CD4-positive, alpha-beta T cell (primary cell): ENCODE measurements around the gene COMTD1. TPM values are rescaled to one million over a fixed set of nuclear protein-coding genes. Genes with fewer than 3 reads are reported as not detected.

ENCODE experiments used
- ATAC-seq: fragments of 200-7000 bp; cut with Tn5 transposase; one replicate; pipeline ENCODE4 v1.10.0; 2022; ENCODE audit warnings: mild to moderate bottlenecking; ENCODE audit not compliant: poor library complexity
- CTCF ChIA-PET: fragments of 350-600 bp; sonication (Branson Sonifier 250); formaldehyde crosslinking; loops from one replicate; lab custom pipeline; 2021; ENCODE audit warnings: antibody characterized with exemption, inconsistent platforms; lab: Charles Lee
- POLR2A ChIA-PET: fragments of 350-600 bp; sonication (Branson Sonifier 250); formaldehyde crosslinking; loops from one replicate; lab custom pipeline; 2021; ENCODE audit warnings: antibody characterized with exemption, inconsistent platforms; lab: Charles Lee
- DNase-seq, 14 experiments: peaks; one replicate each; pipeline ENCODE4 v3.0.0-alpha.2; 2013 to 2020; ENCODE audit warnings: mixed read lengths in 2 of 14
- H3K27ac ChIP-seq, 2 donors: one replicate each; pipeline versions ENCODE4 v1.5.1 to v1.7.0; 2013; ENCODE audit warnings: low read length in 2 of 2, low read depth in 1 of 2, mild to moderate bottlenecking in 1 of 2
- H3K27me3 ChIP-seq, 2 experiments: 1 replicate in 1 of 2; 2 replicates in 1 of 2; pipeline versions ENCODE4 v1.6.1 to v1.7.0; 2013; ENCODE audit warnings: low read length in 2 of 2, control low read depth in 1 of 2, mild to moderate bottlenecking in 1 of 2, moderate library complexity in 1 of 2; ENCODE audit not compliant: insufficient read depth in 2 of 2, control insufficient read depth in 1 of 2
- H3K36me3 ChIP-seq: one replicate; pipeline ENCODE4 v1.6.1; 2013; ENCODE audit warnings: low read length, control low read depth; ENCODE audit not compliant: insufficient read depth
- H3K4me1 ChIP-seq: one replicate; pipeline ENCODE4 v1.6.1; 2013; ENCODE audit warnings: low read length, control low read depth; ENCODE audit not compliant: insufficient read depth
- H3K4me3 ChIP-seq: one replicate; pipeline ENCODE4 v1.5.1; 2013; ENCODE audit warnings: mild to moderate bottlenecking, low read length, moderate library complexity
- H3K9me3 ChIP-seq, 2 experiments: 1 replicate in 1 of 2; 2 replicates in 1 of 2; pipeline versions ENCODE4 v1.6.1 to v1.7.0; 2013; ENCODE audit warnings: low read length in 2 of 2, mild to moderate bottlenecking in 2 of 2, control low read depth in 1 of 2, moderate library complexity in 1 of 2; ENCODE audit not compliant: control insufficient read depth in 1 of 2, insufficient read depth in 1 of 2
- H3K27ac Mint-ChIP-seq: one replicate; pipeline ENCODE4 v1.8.0; 2020; ENCODE audit warnings: mixed read lengths
- H3K27me3 Mint-ChIP-seq: one replicate; pipeline ENCODE4 v1.8.0; 2021; ENCODE audit warnings: mixed read lengths
- H3K36me3 Mint-ChIP-seq: one replicate; pipeline ENCODE4 v1.8.0; 2021; ENCODE audit warnings: low read depth, mixed read lengths
- H3K4me1 Mint-ChIP-seq: one replicate; pipeline ENCODE4 v1.8.0; 2021; ENCODE audit warnings: low read depth, mixed read lengths
- H3K4me3 Mint-ChIP-seq: one replicate; pipeline ENCODE4 v1.8.0; 2020; ENCODE audit warnings: mild to moderate bottlenecking, mixed read lengths
- H3K9me3 Mint-ChIP-seq: one replicate; pipeline ENCODE4 v1.8.0; 2020; ENCODE audit warnings: mixed read lengths
- CTCF ChIP-seq: fragments of 200-600 bp; IDR thresholded peaks from one replicate; pipeline ENCODE4 v1.8.0; 2022; ENCODE audit warnings: antibody characterized with exemption, mild to moderate bottlenecking
- intact Hi-C, 2 experiments: fragments of 100-400 bp; cut with DNase I in 1 of 2; cut with micrococcal nuclease in 1 of 2; formaldehyde crosslinking; loops; one replicate each; pipeline versions ENCODE4 v1.15.1 to v1.9.0; 2023 to 2025; cut with DNase I, micrococcal nuclease
- total RNA-seq, 174 experiments: library from RNA in 2 of 174; stranded (reverse) in 2 of 174; gene quantifications; one replicate each; pipeline ENCODE4 v1.2.3 and lab custom pipeline; 2021 to 2026

The COMTD1 gene
- total RNA-seq, 2 experiments from 2014 or later, result 9.5 to 10.5 TPM

- Mint-ChIP-seq H3K4me3 (no peak overlapping the region), H3K9me3 (no peaks in the 10 kb centered on the region), H3K36me3 (no peaks in the 10 kb centered on the region), H3K4me1 (no peaks in the 10 kb centered on the region), H3K27ac (no peak overlapping the region), H3K27me3 (no peaks in the 10 kb centered on the region)
- H3K27me3 ChIP-seq, result no peaks in the 10 kb centered on the region
- ChIA-PET POLR2A (no interaction called here), CTCF (interaction anchor here (0.5 kb wide), 1 partner anchor 192 kb away, joined by 3 read pairs; no protein-coding TSS in a partner anchor)
- no peak overlapping the region for H3K4me3 ChIP-seq
- no peak overlapping the region for H3K27ac ChIP-seq
- intact Hi-C loops, result no loop called here
- no peak for TF ChIP-seq CTCF
- ATAC-seq, result no peak
- H3K36me3 ChIP-seq, result no peaks in the 10 kb centered on the region
- no peaks in the 10 kb centered on the region for H3K4me1 ChIP-seq
- DNase-seq, result no peak
- peaks cover 0 to 7% of the 10 kb centered on the region in 2 experiments for H3K9me3 ChIP-seq
Measured at GRCh38 chr10:75261813-75262705, 26.3 kb upstream of the COMTD1 start.

- H3K4me3 Mint-ChIP-seq, result no peak overlapping the region
- no peak overlapping the region for H3K4me3 ChIP-seq
- no peaks in the 10 kb centered on the region for H3K4me1 Mint-ChIP-seq
- H3K36me3 ChIP-seq, result no peaks in the 10 kb centered on the region
- no peak overlapping the region for H3K27ac Mint-ChIP-seq
- intact Hi-C loops, result no loop called here
- no peak for DNase-seq
- H3K9me3 Mint-ChIP-seq, result no peaks in the 10 kb centered on the region
- peaks cover 0 to 7% of the 10 kb centered on the region in 2 experiments for H3K9me3 ChIP-seq
- H3K27me3 Mint-ChIP-seq, result no peaks in the 10 kb centered on the region
- H3K27ac ChIP-seq, result no peak overlapping the region
- H3K27me3 ChIP-seq, result no peaks in the 10 kb centered on the region
- no peaks in the 10 kb centered on the region for H3K36me3 Mint-ChIP-seq
- no peak for TF ChIP-seq CTCF
- no peak for ATAC-seq
- ChIA-PET CTCF (no interaction called here), POLR2A (no interaction called here)
- no peaks in the 10 kb centered on the region for H3K4me1 ChIP-seq
Measured at GRCh38 chr10:75260990-75261389, 25.2 kb upstream of the COMTD1 start.

GRCh38 chr10:75254739-75255138, 19.0 kb upstream of the COMTD1 start:
- Mint-ChIP-seq H3K27ac (no peak overlapping the region), H3K27me3 (peaks cover 5% of the 10 kb centered on the region), H3K4me1 (no peaks in the 10 kb centered on the region), H3K36me3 (peaks cover 6% of the 10 kb centered on the region), H3K9me3 (peaks cover 13% of the 10 kb centered on the region), H3K4me3 (no peak overlapping the region)
- Histone ChIP-seq H3K27me3 (no peaks in the 10 kb centered on the region), H3K4me1 (no peaks in the 10 kb centered on the region), H3K36me3 (no peaks in the 10 kb centered on the region), H3K9me3 (peaks cover 6 to 18% of the 10 kb centered on the region in 2 experiments), H3K4me3 (no peak overlapping the region), H3K27ac (no peak overlapping the region)
- ATAC-seq, result no peak
- POLR2A ChIA-PET, result no interaction called here
- CTCF ChIA-PET, result no interaction called here
- no peak for DNase-seq
- intact Hi-C loops, result no loop called here
- no peak for TF ChIP-seq CTCF
